CD4-positive, alpha-beta T cell treated with Interleukin-1 beta for 1 hour (primary cell): ENCODE results near the gene SMIM36.
"Not testable (repeated sequence)": the region's sequence is repeated elsewhere in the genome, so short reads cannot be mapped to it uniquely, and the experiment has no call there.

Source experiments
- DNase-seq, 2 donors: peaks; one replicate each; pipeline ENCODE4 v3.0.0-alpha.2; 2020 to 2022

The SMIM36 gene

GRCh38 chr17:55433029-55433628 is 78.1 kb downstream of the SMIM36 start:
- DNase-seq, result no peak

GRCh38 chr17:55432358-55433028 is 78.8 kb downstream of the SMIM36 start:
- no peak for DNase-seq

- DNase-seq, result not testable (repeated sequence)
Measured at GRCh38 chr17:55431914-55432313, 79.3 kb downstream of the SMIM36 start.

- no peak for DNase-seq
Measured at GRCh38 chr17:55430541-55431288, 80.5 kb downstream of the SMIM36 start.

GRCh38 chr17:55427587-55427882 is 83.7 kb downstream of the SMIM36 start:
- no peak for DNase-seq

GRCh38 chr17:55426851-55427586 is 84.2 kb downstream of the SMIM36 start:
- no peak for DNase-seq

- no peak for DNase-seq
Measured at GRCh38 chr17:55424893-55425540, 86.2 kb downstream of the SMIM36 start.

- no peak for DNase-seq
Measured at GRCh38 chr17:55423535-55423934, 87.7 kb downstream of the SMIM36 start.

GRCh38 chr17:55422828-55423164 is 88.5 kb downstream of the SMIM36 start:
- not testable (repeated sequence) for DNase-seq

GRCh38 chr17:55421179-55421934 is 89.9 kb downstream of the SMIM36 start, which contains the start of gene MMD:
MMD (minus strand) TSS chr17:55421835; CDS start chr17:55421695, 140 bp downstream.
- no peak for DNase-seq

- DNase-seq, result peak; percentile 39 to 42
Measured at GRCh38 chr17:55420776-55421178, 90.5 kb downstream of the SMIM36 start.

- DNase-seq, result peak; percentile 45 to 60
Measured at GRCh38 chr17:55420067-55420775, 91.0 kb downstream of the SMIM36 start.

- no peak for DNase-seq
Measured at GRCh38 chr17:55418369-55419268, 92.6 kb downstream of the SMIM36 start.

GRCh38 chr17:55417411-55418268 is 93.6 kb downstream of the SMIM36 start:
- DNase-seq, result no peak

- DNase-seq, result no peak
Measured at GRCh38 chr17:55416470-55417052, 94.7 kb downstream of the SMIM36 start.

GRCh38 chr17:55416000-55416399 is 95.3 kb downstream of the SMIM36 start:
- no peak for DNase-seq

GRCh38 chr17:55414983-55415382 is 96.3 kb downstream of the SMIM36 start:
- no peak for DNase-seq

GRCh38 chr17:55413825-55414489 is 97.3 kb downstream of the SMIM36 start:
- DNase-seq, result peak in 1 of 2 donors; percentile 17
